SK-N-SH (cell line): ENCODE data around the gene ASB7. TPM values are rescaled to one million over a fixed set of nuclear protein-coding genes. Genes with fewer than 3 reads are reported as not detected.

Experiments
- CTCF ChIA-PET: fragments of 300-600, 350-600 bp; formaldehyde crosslinking; extraction: SDS; loops from one replicate; lab custom pipeline; 2021; lab: Yijun Ruan, JAX
- POLR2A ChIA-PET: fragments of 350-600 bp; sonication (Branson Sonifier 250); formaldehyde crosslinking; extraction: SDS; loops from one replicate; lab custom pipeline; 2020; ENCODE audit warnings: antibody characterized with exemption, inconsistent platforms; lab: Yijun Ruan, JAX
- DNase-seq: peaks from one replicate; pipeline ENCODE4 v3.0.0; 2012
- H2AFZ ChIP-seq: fragments of 200-600 bp; sonication (generic); 2 replicates; pipeline ENCODE4 v1.8.1; 2016; ENCODE audit warnings: antibody characterized with exemption, mild to moderate bottlenecking, low read depth
- H3F3A ChIP-seq: fragments of 200-600 bp; sonication (generic); replicated peaks from 2 replicates; pipeline ENCODE3; 2016; ENCODE audit warnings: antibody characterized with exemption, mild to moderate bottlenecking; ENCODE audit not compliant: insufficient read depth
- H3K27ac ChIP-seq, 2 experiments: fragments of 200-500 bp in 1 of 2; fragments of 200-600 bp in 1 of 2; sonication (Bioruptor generic) in 1 of 2; sonication (generic), shearing (Covaris generic) in 1 of 2; 2 replicates each; pipeline versions ENCODE4 v1.5.1 to v1.6.1; 2014 to 2016; ENCODE audit warnings: low read depth in 2 of 2, inconsistent platforms in 1 of 2, low read length in 1 of 2, mild to moderate bottlenecking in 1 of 2, mixed read lengths in 1 of 2
- H3K27me3 ChIP-seq: fragments of 200-600 bp; sonication (generic), shearing (Covaris generic); 2 replicates; pipeline ENCODE4 v1.6.1; 2016; ENCODE audit warnings: mixed run types; ENCODE audit not compliant: insufficient read depth
- H3K36me3 ChIP-seq, 2 experiments: fragments of 200-500 bp in 1 of 2; fragments of 200-600 bp in 1 of 2; sonication (Bioruptor generic) in 1 of 2; sonication (generic) in 1 of 2; replicated peaks in 1 of 2; 2 replicates each; pipeline versions ENCODE3 to v1.5.1; 2014 to 2016; ENCODE audit warnings: low read length in 1 of 2, mild to moderate bottlenecking in 1 of 2; ENCODE audit not compliant: insufficient read depth in 2 of 2, control insufficient read depth in 1 of 2
- H3K4me1 ChIP-seq, 2 experiments: fragments of 200-500 bp in 1 of 2; fragments of 200-600 bp in 1 of 2; sonication (Bioruptor generic) in 1 of 2; sonication (generic), shearing (Covaris generic) in 1 of 2; 2 replicates each; pipeline versions ENCODE4 v1.5.1 to v1.6.1; 2014 to 2016; ENCODE audit warnings: low read depth in 1 of 2, low read length in 1 of 2, mixed run types in 1 of 2; ENCODE audit not compliant: insufficient read depth in 2 of 2, control insufficient read depth in 1 of 2
- H3K4me2 ChIP-seq: fragments of 200-600 bp; sonication (generic), shearing (Covaris generic); 2 replicates; pipeline ENCODE4 v1.6.1; 2017; ENCODE audit warnings: mixed run types
- H3K4me3 ChIP-seq, 2 experiments: fragments of 200-500 bp in 1 of 2; fragments of 200-600 bp in 1 of 2; sonication (Bioruptor generic) in 1 of 2; sonication (generic), shearing (Covaris generic) in 1 of 2; 2 replicates each; pipeline versions ENCODE4 v1.5.1 to v1.8.1; 2014 to 2016; ENCODE audit warnings: low read depth in 2 of 2, inconsistent platforms in 1 of 2, low read length in 1 of 2, mild to moderate bottlenecking in 1 of 2, mixed read lengths in 1 of 2, moderate library complexity in 1 of 2
- H3K79me2 ChIP-seq: fragments of 200-600 bp; sonication (generic); 2 replicates; pipeline ENCODE4 v1.8.1; 2017; ENCODE audit warnings: mild to moderate bottlenecking; ENCODE audit not compliant: insufficient read depth
- H3K9ac ChIP-seq: fragments of 200-600 bp; sonication (generic); 2 replicates; pipeline ENCODE4 v1.6.1; 2017; ENCODE audit warnings: mixed run types
- H3K9me2 ChIP-seq: fragments of 200-600 bp; sonication (generic); 2 replicates; pipeline ENCODE4 v1.6.1; 2017; ENCODE audit warnings: mixed run types
- H3K9me3 ChIP-seq: fragments of 200-600 bp; sonication (generic); 2 replicates; pipeline ENCODE4 v1.6.1; 2017; ENCODE audit warnings: mixed run types, mild to moderate bottlenecking, moderate library complexity
- H4K20me1 ChIP-seq: fragments of 200-600 bp; sonication (generic); 2 replicates; pipeline ENCODE4 v1.6.1; 2017; ENCODE audit warnings: mild to moderate bottlenecking, mixed run types; ENCODE audit not compliant: insufficient read depth
- CHD2 ChIP-seq: fragments of 150-350 bp; IDR thresholded peaks from 2 replicates; pipeline ENCODE4 v1.6.1; 2018; ENCODE audit warnings: low read length; ENCODE audit not compliant: partially characterized antibody
- CTCF ChIP-seq: fragments of 200-600 bp; sonication (generic); IDR thresholded peaks from 2 replicates; pipeline ENCODE4 v1.6.1; 2017; ENCODE audit warnings: antibody characterized with exemption, mild to moderate bottlenecking, moderate library complexity
- ELF1 ChIP-seq: IDR thresholded peaks from 2 replicates; pipeline ENCODE4 v1.4.0; 2012
- EP300 ChIP-seq, 2 experiments: IDR thresholded peaks; 2 replicates each; pipeline versions ENCODE4 v1.4.0 to v1.6.1; 2012; ENCODE audit warnings: borderline replicate concordance in 1 of 2, low read depth in 1 of 2, low read length in 1 of 2
- FOSL2 ChIP-seq: IDR thresholded peaks from 2 replicates; pipeline ENCODE4 v1.4.0; 2012; ENCODE audit warnings: low read depth, mild to moderate bottlenecking, moderate library complexity, borderline replicate concordance
- FOXM1 ChIP-seq: IDR thresholded peaks from 2 replicates; pipeline ENCODE4 v1.4.0; 2012; ENCODE audit warnings: low read depth, mild to moderate bottlenecking
- GABPA ChIP-seq: IDR thresholded peaks from 2 replicates; pipeline ENCODE4 v1.4.0; 2012; ENCODE audit warnings: low read depth, mild to moderate bottlenecking
- MXI1 ChIP-seq: IDR thresholded peaks from 2 replicates; pipeline ENCODE4 v1.6.1; 2012; ENCODE audit warnings: mild to moderate bottlenecking, low read depth, low read length, improper control_type of control experiment
- NFIC ChIP-seq: IDR thresholded peaks from 2 replicates; pipeline ENCODE4 v1.4.0; 2012; ENCODE audit warnings: borderline replicate concordance
- NRF1 ChIP-seq: IDR thresholded peaks from 2 replicates; pipeline ENCODE4 v1.6.1; 2012; ENCODE audit warnings: low read depth, mild to moderate bottlenecking, low read length
- POLR2AphosphoS5 ChIP-seq: IDR thresholded peaks from 2 replicates; pipeline ENCODE4 v1.6.1; 2012; ENCODE audit warnings: low read depth, low read length
- RAD21 ChIP-seq: IDR thresholded peaks from 2 replicates; pipeline ENCODE4 v1.6.1; 2012; ENCODE audit warnings: mild to moderate bottlenecking, low read length
- RCOR1 ChIP-seq: fragments of 150-350 bp; IDR thresholded peaks from 2 replicates; pipeline ENCODE4 v1.6.1; 2017; ENCODE audit warnings: antibody characterized with exemption, low read length
- RFX5 ChIP-seq: IDR thresholded peaks from 2 replicates; pipeline ENCODE4 v1.6.1; 2012; ENCODE audit warnings: mild to moderate bottlenecking, improper control_type of control experiment, low read length
- RXRA ChIP-seq: IDR thresholded peaks from 2 replicates; pipeline ENCODE4 v1.4.0; 2012; ENCODE audit warnings: low read depth, mild to moderate bottlenecking, borderline replicate concordance
- SIN3A ChIP-seq: IDR thresholded peaks from 2 replicates; pipeline ENCODE4 v1.6.1; 2012; ENCODE audit warnings: low read depth, mild to moderate bottlenecking, low read length, moderate library complexity, borderline replicate concordance
- SMC3 ChIP-seq: IDR thresholded peaks from 2 replicates; pipeline ENCODE4 v1.6.1; 2012; ENCODE audit warnings: low read depth, low read length, improper control_type of control experiment
- TAF1 ChIP-seq: IDR thresholded peaks from 2 replicates; pipeline ENCODE4 v1.6.1; 2012; ENCODE audit warnings: low read depth, mild to moderate bottlenecking, low read length, moderate library complexity, borderline replicate concordance
- TCF12 ChIP-seq: IDR thresholded peaks from 2 replicates; pipeline ENCODE4 v1.4.0; 2012
- TEAD4 ChIP-seq: IDR thresholded peaks from 2 replicates; pipeline ENCODE4 v1.4.0; 2012; ENCODE audit warnings: mild to moderate bottlenecking, borderline replicate concordance; ENCODE audit not compliant: insufficient read depth
- USF2 ChIP-seq: fragments of 150-350 bp; IDR thresholded peaks from 2 replicates; pipeline ENCODE4 v1.6.1; 2017; ENCODE audit warnings: antibody characterized with exemption, low read length, low read depth, borderline replicate concordance
- YY1 ChIP-seq: IDR thresholded peaks from 2 replicates; pipeline ENCODE4 v1.4.0; 2012; ENCODE audit warnings: low read depth, mild to moderate bottlenecking
- WGBS: methylation state at CpG from one replicate; pipeline ENCODE4 v1.1.6; 2017; ENCODE audit warnings: low lambda C conversion rate; 5-methylcytosine and 5-hydroxymethylcytosine counted together
- polyA plus RNA-seq, 3 experiments: library from polyadenylated mRNA; depleted of rRNA; stranded (reverse); fragments of >200 nt; gene quantifications; 2 replicates each; pipeline ENCODE4 v1.2.3, GENCODE V29; 2012
- TF ChIP-seq, protein P1 (sequence below): fragments of 150-350 bp; IDR thresholded peaks from 2 replicates; pipeline ENCODE4 v1.6.1; 2016; ENCODE audit warnings: mild to moderate bottlenecking, low read depth, low read length

The ASB7 gene
- polyA plus RNA-seq, 1 of the 3 experiments (the other 2 are of a cell fraction) = 6.1 TPM

- Histone ChIP-seq H3K4me2 (no peak overlapping the region), H3K9me3 (no peaks in the 10 kb centered on the region), H3K27me3 (no peaks in the 10 kb centered on the region), H3K4me3 (no peak overlapping the region), H4K20me1 (no peaks in the 10 kb centered on the region), H3K36me3 (peaks cover 26 to 53% of the 10 kb centered on the region in 2 experiments), H3K79me2 (peaks cover 2% of the 10 kb centered on the region), H3K9ac (no peak overlapping the region), H3F3A (peaks cover 3% of the 10 kb centered on the region), H3K9me2 (no peaks in the 10 kb centered on the region), H3K27ac (no peak overlapping the region), H2AFZ (no peak overlapping the region), H3K4me1 (no peaks in the 10 kb centered on the region)
- TF ChIP-seq ELF1 = no peak
- no peak for TF ChIP-seq EP300 (IDR thresholded peaks at IDR 0.05; ENCODE audit: borderline replicate concordance in 1 of 2, low read depth in 1 of 2, low read length in 1 of 2)
- no peak for TF ChIP-seq TEAD4
- TF ChIP-seq NRF1 = no peak
- TF ChIP-seq USF2 = no peak
- no peak for TF ChIP-seq SMC3
- no peak for TF ChIP-seq SIN3A
- no peak for TF ChIP-seq TAF1
- TF ChIP-seq CHD2 = no peak
- TF ChIP-seq FOSL2 = no peak
- no peak for TF ChIP-seq RFX5
- no peak for TF ChIP-seq TCF12
- TF ChIP-seq CTCF = no peak
- no peak for DNase-seq
- ChIA-PET POLR2A (no interaction called here), CTCF (interaction anchor here (0.9 to 10.9 kb wide), 5 partner anchors 15 to 232 kb away, joined by 3 to 130 read pairs (median 4); no protein-coding TSS in a partner anchor)
- WGBS = 100% methylated on average over 4 of the region's 4 CpGs
These were observed 31.6 kb upstream of the ASB7 start for GRCh38 chr15:100570735-100571313.

- H3K27ac ChIP-seq = no peak overlapping the region
- ChIA-PET POLR2A (no interaction called here), CTCF (interaction anchor here (0.7 to 10.9 kb wide), 20 partner anchors 7 to 911 kb away, joined by 3 to 130 read pairs (median 4); partner anchors contain the start of genes ADAMTS17, ASB7, CERS3 and LINS1)
- H4K20me1 ChIP-seq = no peaks in the 10 kb centered on the region
- H3K4me2 ChIP-seq = no peak overlapping the region
- no peaks in the 10 kb centered on the region for H3K27me3 ChIP-seq
- peaks cover 3% of the 10 kb centered on the region for H3F3A ChIP-seq
- no peak overlapping the region for H3K4me3 ChIP-seq
- H3K4me1 ChIP-seq = no peaks in the 10 kb centered on the region
- DNase-seq = no peak
- H3K9me3 ChIP-seq = no peaks in the 10 kb centered on the region
- H3K79me2 ChIP-seq = peaks cover 5% of the 10 kb centered on the region
- no peaks in the 10 kb centered on the region for H3K9me2 ChIP-seq
- H3K36me3 ChIP-seq = peaks cover 26 to 51% of the 10 kb centered on the region in 2 experiments
- 82% methylated on average over 6 of the region's 6 CpGs for WGBS
- no peak overlapping the region for H2AFZ ChIP-seq
- TF ChIP-seq ELF1 (no peak), FOSL2 (no peak), RCOR1 (no peak), TEAD4 (no peak), RXRA (no peak), GABPA (no peak), NRF1 (no peak), NFIC (no peak), MXI1 (no peak), FOXM1 (no peak), YY1 (no peak), POLR2AphosphoS5 (no peak), RAD21 (no peak)
- TF ChIP-seq, protein P1, sequence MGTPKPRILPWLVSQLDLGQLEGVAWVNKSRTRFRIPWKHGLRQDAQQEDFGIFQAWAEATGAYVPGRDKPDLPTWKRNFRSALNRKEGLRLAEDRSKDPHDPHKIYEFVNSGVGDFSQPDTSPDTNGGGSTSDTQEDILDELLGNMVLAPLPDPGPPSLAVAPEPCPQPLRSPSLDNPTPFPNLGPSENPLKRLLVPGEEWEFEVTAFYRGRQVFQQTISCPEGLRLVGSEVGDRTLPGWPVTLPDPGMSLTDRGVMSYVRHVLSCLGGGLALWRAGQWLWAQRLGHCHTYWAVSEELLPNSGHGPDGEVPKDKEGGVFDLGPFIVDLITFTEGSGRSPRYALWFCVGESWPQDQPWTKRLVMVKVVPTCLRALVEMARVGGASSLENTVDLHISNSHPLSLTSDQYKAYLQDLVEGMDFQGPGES = no peak
- no peak overlapping the region for H3K9ac ChIP-seq
These were observed 30.7 kb upstream of the ASB7 start for GRCh38 chr15:100571592-100572167.
